T-helper 2 cell treated with Interferon-gamma antibody and Interleukin-4, amounts not matched to agents 5 μg/mL and 100 μg/mL, for 36 hours (primary cell): ENCODE results near the gene CCL26.
"Not testable (repeated sequence)": the region's sequence is repeated elsewhere in the genome, so short reads cannot be mapped to it uniquely, and the experiment has no call there.

Source experiments
- DNase-seq: peaks from one replicate; pipeline ENCODE4 v3.0.0; 2021; ENCODE audit warnings: low spot score
- H3K27ac Mint-ChIP-seq: one replicate; pipeline ENCODE4 v1.8.0; 2021; ENCODE audit warnings: mild to moderate bottlenecking, mixed read lengths
- H3K27me3 Mint-ChIP-seq: one replicate; pipeline ENCODE4 v1.8.0; 2021; ENCODE audit warnings: low read depth, mixed read lengths
- H3K36me3 Mint-ChIP-seq: one replicate; pipeline ENCODE4 v1.8.0; 2021; ENCODE audit warnings: low read depth, mixed read lengths
- H3K4me1 Mint-ChIP-seq: one replicate; pipeline ENCODE4 v1.8.0; 2021; ENCODE audit warnings: low read depth, mixed read lengths
- H3K4me3 Mint-ChIP-seq: one replicate; pipeline ENCODE4 v1.8.0; 2022; ENCODE audit warnings: mild to moderate bottlenecking, moderate library complexity, mixed read lengths
- H3K9me3 Mint-ChIP-seq: one replicate; pipeline ENCODE4 v1.8.0; 2021; ENCODE audit warnings: mixed read lengths

Gene CCL26

GRCh38 chr7:75779035-75779434, 7.0 kb upstream of the CCL26 start:
- Mint-ChIP-seq H3K4me1 (peaks cover 11% of the 10 kb centered on the region), H3K27me3 (peaks cover 28% of the 10 kb centered on the region)
- not testable (repeated sequence) for H3K27ac Mint-ChIP-seq, DNase-seq, H3K9me3 Mint-ChIP-seq, H3K36me3 Mint-ChIP-seq, H3K4me3 Mint-ChIP-seq

GRCh38 chr7:75776295-75776971, 4.4 kb upstream of the CCL26 start:
- H3K27ac Mint-ChIP-seq: peak overlapping the region; percentile 75
- H3K4me3 Mint-ChIP-seq: no peak overlapping the region
- peak; percentile 73 for DNase-seq
- H3K27me3 Mint-ChIP-seq: peaks cover 13% of the 10 kb centered on the region
- peaks cover 2% of the 10 kb centered on the region for H3K36me3 Mint-ChIP-seq
- no peaks in the 10 kb centered on the region for H3K9me3 Mint-ChIP-seq
- peaks cover 17% of the 10 kb centered on the region for H3K4me1 Mint-ChIP-seq

- H3K36me3 Mint-ChIP-seq, H3K27me3 Mint-ChIP-seq, DNase-seq, H3K4me3 Mint-ChIP-seq, H3K9me3 Mint-ChIP-seq, H3K27ac Mint-ChIP-seq: not testable (repeated sequence)
- H3K4me1 Mint-ChIP-seq: peaks cover 17% of the 10 kb centered on the region
Observed at GRCh38 chr7:75773958-75774357, 1.9 kb upstream of the CCL26 start.

GRCh38 chr7:75771224-75771623, 787 bp downstream of the CCL26 start:
- H3K9me3 Mint-ChIP-seq: no peaks in the 10 kb centered on the region
- no peak overlapping the region for H3K4me3 Mint-ChIP-seq
- no peak for DNase-seq
- peaks cover 11% of the 10 kb centered on the region for H3K4me1 Mint-ChIP-seq
- H3K27ac Mint-ChIP-seq: no peak overlapping the region
- no peaks in the 10 kb centered on the region for H3K36me3 Mint-ChIP-seq
- H3K27me3 Mint-ChIP-seq: no peaks in the 10 kb centered on the region

GRCh38 chr7:75762350-75762917, 9.6 kb downstream of the CCL26 start:
- no peaks in the 10 kb centered on the region for H3K9me3 Mint-ChIP-seq
- DNase-seq: no peak
- H3K4me3 Mint-ChIP-seq: no peak overlapping the region
- peaks cover 3% of the 10 kb centered on the region for H3K4me1 Mint-ChIP-seq
- no peaks in the 10 kb centered on the region for H3K36me3 Mint-ChIP-seq
- H3K27me3 Mint-ChIP-seq: no peaks in the 10 kb centered on the region
- no peak overlapping the region for H3K27ac Mint-ChIP-seq

GRCh38 chr7:75761801-75762200, 10.2 kb downstream of the CCL26 start:
- not testable (repeated sequence) for DNase-seq, H3K4me3 Mint-ChIP-seq, H3K27me3 Mint-ChIP-seq, H3K9me3 Mint-ChIP-seq, H3K27ac Mint-ChIP-seq, H3K4me1 Mint-ChIP-seq, H3K36me3 Mint-ChIP-seq

- Mint-ChIP-seq H3K9me3 (no peaks in the 10 kb centered on the region), H3K27me3 (no peaks in the 10 kb centered on the region), H3K4me1 (peaks cover 3% of the 10 kb centered on the region), H3K4me3 (no peak overlapping the region), H3K36me3 (no peaks in the 10 kb centered on the region), H3K27ac (no peak overlapping the region)
- DNase-seq: no peak
Observed at GRCh38 chr7:75758491-75758890, 13.5 kb downstream of the CCL26 start.

- H3K9me3 Mint-ChIP-seq: no peaks in the 10 kb centered on the region
- DNase-seq: no peak
- H3K27me3 Mint-ChIP-seq: no peaks in the 10 kb centered on the region
- H3K36me3 Mint-ChIP-seq: no peaks in the 10 kb centered on the region
- H3K27ac Mint-ChIP-seq: no peak overlapping the region
- H3K4me1 Mint-ChIP-seq: peaks cover 3% of the 10 kb centered on the region
- no peak overlapping the region for H3K4me3 Mint-ChIP-seq
Observed at GRCh38 chr7:75757860-75758259, 14.2 kb downstream of the CCL26 start.

- no peaks in the 10 kb centered on the region for H3K27me3 Mint-ChIP-seq
- H3K27ac Mint-ChIP-seq: no peak overlapping the region
- H3K4me3 Mint-ChIP-seq: no peak overlapping the region
- no peaks in the 10 kb centered on the region for H3K36me3 Mint-ChIP-seq
- peaks cover under 1% of the 10 kb centered on the region for H3K4me1 Mint-ChIP-seq
- no peaks in the 10 kb centered on the region for H3K9me3 Mint-ChIP-seq
- no peak for DNase-seq
Observed at GRCh38 chr7:75756991-75757676, 14.9 kb downstream of the CCL26 start.

GRCh38 chr7:75756206-75756990, 15.6 kb downstream of the CCL26 start:
- H3K27ac Mint-ChIP-seq: no peak overlapping the region
- H3K9me3 Mint-ChIP-seq: no peaks in the 10 kb centered on the region
- no peaks in the 10 kb centered on the region for H3K4me1 Mint-ChIP-seq

GRCh38 chr7:75743455-75743859, 28.6 kb downstream of the CCL26 start:
- DNase-seq: no peak
- Mint-ChIP-seq H3K27ac (no peak overlapping the region), H3K4me3 (no peak overlapping the region), H3K27me3 (peaks cover 12% of the 10 kb centered on the region), H3K36me3 (no peaks in the 10 kb centered on the region), H3K4me1 (peaks cover 9% of the 10 kb centered on the region), H3K9me3 (no peaks in the 10 kb centered on the region)

More at GRCh38 chr7:75756206-75756990, 15.6 kb downstream of the CCL26 start:
- DNase-seq: no peak
- no peaks in the 10 kb centered on the region for H3K36me3 Mint-ChIP-seq
- no peaks in the 10 kb centered on the region for H3K27me3 Mint-ChIP-seq
- no peak overlapping the region for H3K4me3 Mint-ChIP-seq

- H3K27me3 Mint-ChIP-seq: peaks cover 21% of the 10 kb centered on the region
- H3K9me3 Mint-ChIP-seq: no peaks in the 10 kb centered on the region
- H3K4me3 Mint-ChIP-seq: no peak overlapping the region
- peaks cover 12% of the 10 kb centered on the region for H3K4me1 Mint-ChIP-seq
- no peak overlapping the region for H3K27ac Mint-ChIP-seq
- DNase-seq: no peak
- no peaks in the 10 kb centered on the region for H3K36me3 Mint-ChIP-seq
Observed at GRCh38 chr7:75740846-75741497, 31.0 kb downstream of the CCL26 start.

GRCh38 chr7:75739796-75740672, 32.0 kb downstream of the CCL26 start:
- H3K36me3 Mint-ChIP-seq: no peaks in the 10 kb centered on the region
- no peak for DNase-seq
- H3K9me3 Mint-ChIP-seq: no peaks in the 10 kb centered on the region
- H3K4me1 Mint-ChIP-seq: peaks cover 12% of the 10 kb centered on the region
- H3K27me3 Mint-ChIP-seq: peaks cover 21% of the 10 kb centered on the region
- peak overlapping the region; percentile 94 for H3K4me3 Mint-ChIP-seq
- peak overlapping the region; percentile 98 for H3K27ac Mint-ChIP-seq
